Epithelial cell of esophagus (primary cell): Measurements from ENCODE around the gene MYH15.

Experiments
- DNase-seq: peaks from one replicate; pipeline ENCODE4 v3.0.0; 2010; ENCODE audit warnings: low read depth
- H3K4me3 ChIP-seq: 2 replicates; pipeline ENCODE4 v1.5.1; 2011; ENCODE audit warnings: mild to moderate bottlenecking, low read length, control low read depth
- TF ChIP-seq, protein P1 (sequence below): IDR thresholded peaks from 2 replicates; pipeline ENCODE4 v1.5.1; 2011; ENCODE audit warnings: low read depth, mild to moderate bottlenecking, low read length, control low read depth, inconsistent platforms; ENCODE audit not compliant: insufficient read depth; ENCODE audit errors: missing control alignments

Gene MYH15

DNA sequence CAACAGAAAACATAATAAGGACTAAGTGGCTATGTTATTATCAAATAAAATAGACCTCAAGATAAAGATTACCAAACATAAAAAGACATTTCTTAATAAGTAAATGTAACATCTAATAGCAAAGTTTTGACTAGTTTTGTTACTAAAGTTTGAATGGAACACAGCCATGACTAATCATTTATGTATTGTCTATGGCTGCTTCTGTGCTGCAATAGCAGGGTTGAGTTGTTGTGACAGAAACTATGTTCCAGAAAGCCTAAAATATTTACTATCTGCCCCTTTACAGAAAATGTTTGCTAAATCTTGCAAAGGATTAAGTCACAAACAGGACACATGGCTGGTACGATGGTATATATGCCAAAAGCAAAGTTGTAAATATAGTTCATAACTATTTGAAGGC lies 37.9 kb upstream of the MYH15 start:
- TF ChIP-seq, protein P1, sequence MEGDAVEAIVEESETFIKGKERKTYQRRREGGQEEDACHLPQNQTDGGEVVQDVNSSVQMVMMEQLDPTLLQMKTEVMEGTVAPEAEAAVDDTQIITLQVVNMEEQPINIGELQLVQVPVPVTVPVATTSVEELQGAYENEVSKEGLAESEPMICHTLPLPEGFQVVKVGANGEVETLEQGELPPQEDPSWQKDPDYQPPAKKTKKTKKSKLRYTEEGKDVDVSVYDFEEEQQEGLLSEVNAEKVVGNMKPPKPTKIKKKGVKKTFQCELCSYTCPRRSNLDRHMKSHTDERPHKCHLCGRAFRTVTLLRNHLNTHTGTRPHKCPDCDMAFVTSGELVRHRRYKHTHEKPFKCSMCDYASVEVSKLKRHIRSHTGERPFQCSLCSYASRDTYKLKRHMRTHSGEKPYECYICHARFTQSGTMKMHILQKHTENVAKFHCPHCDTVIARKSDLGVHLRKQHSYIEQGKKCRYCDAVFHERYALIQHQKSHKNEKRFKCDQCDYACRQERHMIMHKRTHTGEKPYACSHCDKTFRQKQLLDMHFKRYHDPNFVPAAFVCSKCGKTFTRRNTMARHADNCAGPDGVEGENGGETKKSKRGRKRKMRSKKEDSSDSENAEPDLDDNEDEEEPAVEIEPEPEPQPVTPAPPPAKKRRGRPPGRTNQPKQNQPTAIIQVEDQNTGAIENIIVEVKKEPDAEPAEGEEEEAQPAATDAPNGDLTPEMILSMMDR, result no peak
- peak; percentile 30 for DNase-seq
- H3K4me3 ChIP-seq, result no peak overlapping the region

DNA sequence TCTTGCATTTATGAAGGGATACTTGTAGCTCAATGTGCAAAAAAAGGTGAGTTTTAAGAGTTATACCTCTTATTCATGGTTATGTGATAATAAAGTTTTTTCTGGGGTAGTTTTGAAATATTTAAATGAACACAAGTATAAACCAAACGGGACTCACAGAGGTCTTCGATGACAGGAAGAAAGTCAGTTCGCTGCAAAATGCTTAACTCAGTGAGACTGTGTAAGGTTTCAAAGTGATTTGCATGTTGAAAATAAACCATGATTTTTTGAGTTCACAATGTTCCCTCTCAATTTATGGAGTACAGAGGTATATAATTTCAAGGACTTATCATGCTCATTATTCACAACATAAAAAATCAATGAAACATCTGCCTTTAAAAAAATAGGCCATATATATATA lies 36.3 kb upstream of the MYH15 start:
- H3K4me3 ChIP-seq, result no peak overlapping the region
- DNase-seq, result no peak
- TF ChIP-seq, protein P1, result no peak

DNA sequence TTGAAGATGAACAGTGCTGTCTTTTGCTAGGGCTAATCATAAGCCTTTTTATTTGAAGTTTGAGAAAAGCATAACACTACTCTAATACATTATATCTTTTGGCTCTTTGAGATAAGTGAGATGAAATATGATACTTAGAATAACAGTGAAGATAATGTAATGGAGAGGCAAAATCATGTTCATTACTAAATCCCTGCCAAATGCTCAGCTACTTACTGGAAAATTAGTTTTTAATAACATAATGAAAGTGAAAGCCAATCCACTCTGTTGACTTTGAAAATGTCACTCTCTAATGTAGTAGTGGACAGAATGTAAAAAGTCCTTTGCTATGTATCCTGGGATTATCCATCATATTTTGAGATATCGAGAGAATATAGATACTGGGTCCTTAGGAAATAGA lies 35.9 kb upstream of the MYH15 start:
- no peak overlapping the region for H3K4me3 ChIP-seq
- TF ChIP-seq, protein P1, result no peak
- no peak for DNase-seq

DNA sequence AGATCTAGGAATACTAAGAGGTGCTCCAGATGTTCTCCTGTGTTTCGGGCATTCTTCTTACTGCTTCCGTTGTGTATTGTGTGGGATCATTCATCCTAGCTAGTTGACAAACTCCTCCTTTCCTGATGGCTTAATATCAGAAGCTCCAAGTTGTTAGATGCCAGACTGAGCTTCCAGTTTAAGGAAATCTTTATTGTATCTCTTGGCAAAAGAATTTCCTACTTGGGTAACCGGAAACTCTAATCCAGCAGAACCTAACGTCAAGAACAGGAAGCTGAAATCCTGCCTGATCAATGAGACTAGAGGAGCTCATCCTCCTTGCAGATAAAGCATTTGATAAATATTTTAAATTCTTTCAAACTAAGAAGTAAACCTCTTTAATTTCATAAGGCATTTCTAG lies 27.7 kb upstream of the MYH15 start:
- TF ChIP-seq, protein P1, result no peak
- no peak for DNase-seq
- no peak overlapping the region for H3K4me3 ChIP-seq

DNA sequence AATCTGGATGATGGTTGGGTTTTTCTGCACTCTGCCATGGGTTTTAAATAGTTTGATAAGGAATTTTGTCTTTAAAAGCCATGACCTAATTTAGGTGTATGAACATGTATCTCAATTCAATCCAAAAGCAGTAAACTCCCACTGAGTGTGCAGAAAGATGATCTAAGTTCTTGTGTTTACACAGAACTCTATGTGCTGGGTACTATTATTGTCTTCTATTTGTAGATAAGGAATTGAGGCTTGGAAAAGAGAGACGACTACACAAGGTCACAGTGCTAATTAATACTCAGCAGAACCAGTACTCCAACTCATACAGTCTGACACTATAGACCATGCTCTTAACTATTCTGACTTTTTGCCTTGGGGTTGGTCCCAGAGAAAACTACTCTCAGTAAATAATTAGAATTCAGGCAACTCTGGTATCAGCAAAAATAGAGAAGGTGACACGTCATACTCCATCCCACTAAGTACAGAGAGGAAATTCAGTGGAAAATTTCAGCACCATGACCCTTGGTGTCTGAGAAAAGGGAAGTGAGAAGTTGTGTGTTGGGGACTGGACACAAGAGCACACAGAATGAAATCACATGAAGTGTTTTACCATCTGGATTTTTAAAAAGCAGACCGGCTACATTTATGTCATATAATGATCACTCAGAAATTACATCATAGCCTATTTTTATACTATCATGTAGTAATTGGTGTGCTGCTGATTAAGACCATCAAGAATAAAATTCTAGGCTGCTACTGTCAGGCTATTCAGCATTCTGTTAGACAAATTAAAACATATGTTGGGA lies 18.3 kb upstream of the MYH15 start:
- no peak for DNase-seq
- H3K4me3 ChIP-seq, result no peak overlapping the region
- TF ChIP-seq, protein P1, result no peak

DNA sequence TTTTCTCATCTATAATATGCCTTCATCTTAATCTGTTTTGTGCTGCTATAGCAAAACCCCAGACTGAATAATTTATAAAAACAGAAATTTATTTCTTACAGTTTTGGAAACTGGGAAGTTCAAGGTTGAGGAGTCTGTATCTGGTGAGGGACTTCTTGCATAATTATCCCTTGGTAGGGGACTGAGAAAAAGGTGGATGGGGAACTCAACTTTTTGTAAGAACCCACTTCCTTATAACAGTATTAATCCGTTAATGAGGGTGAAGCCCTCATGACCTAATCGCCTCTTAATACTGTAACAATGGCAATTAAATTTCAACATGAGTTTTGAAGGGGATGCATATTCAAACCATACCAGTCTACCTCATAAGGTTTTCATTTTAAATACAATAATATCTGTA lies 17.4 kb upstream of the MYH15 start:
- DNase-seq, result no peak
- H3K4me3 ChIP-seq, result no peak overlapping the region
- TF ChIP-seq, protein P1, result no peak

DNA sequence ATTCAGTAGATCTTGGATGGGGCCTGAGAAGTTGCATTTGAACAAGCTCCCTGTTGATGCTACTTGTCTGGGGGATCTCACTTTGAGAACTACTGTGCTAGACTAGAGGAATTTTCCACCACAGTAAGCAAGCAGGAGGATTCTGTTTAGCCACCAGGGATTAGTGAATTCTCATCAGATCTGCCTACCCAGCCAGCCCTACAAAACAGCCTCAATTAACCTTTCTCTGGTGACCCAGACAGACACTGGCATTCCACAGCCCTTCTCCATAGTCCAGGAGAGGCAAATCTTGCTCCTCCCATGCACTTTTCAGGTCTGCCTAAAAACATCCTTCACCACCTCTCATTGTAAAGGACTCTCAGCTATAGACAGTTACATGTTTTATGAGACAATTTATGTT lies 16.7 kb upstream of the MYH15 start:
- TF ChIP-seq, protein P1, result no peak
- no peak for DNase-seq
- H3K4me3 ChIP-seq, result no peak overlapping the region
